ENCODE measurements around the gene SRRM5. TPM values are rescaled to one million over a fixed set of nuclear protein-coding genes. Genes with fewer than 3 reads are reported as not detected.

SRRM5 gene
- 0.06 TPM in 1 of 2 replicates, not detected in the other for total RNA-seq

GRCh38 chr19:43611788-43612187 is at the start of gene SRRM5:
TSS of gene SRRM5 (plus strand) at chr19:43612088. CDS start at chr19:43612122, 34 bp downstream.

GRCh38 chr19:43575156-43575950 is 36.5 kb upstream of the SRRM5 start, which contains the start of the genes PINLYP and XRCC1:
TSS of gene PINLYP (plus strand) at chr19:43575801. CDS start at chr19:43577192, 1,391 bp downstream.
TSS of gene XRCC1 (minus strand) at chr19:43575527. CDS start at chr19:43575458, 69 bp downstream.

GRCh38 chr19:43595999-43596841 is 15.7 kb upstream of the SRRM5 start, which contains the start of the genes IRGQ and ZNF576:
TSS of gene IRGQ (minus strand) at chr19:43596134. CDS start at chr19:43595338, 796 bp downstream.
TSS of gene ZNF576 (plus strand) at chr19:43596595. CDS start at chr19:43597109, 514 bp downstream.

GRCh38 chr19:43619262-43620060 is 7.6 kb downstream of the SRRM5 start, which contains the start of gene ZNF428:
TSS of gene ZNF428 (minus strand) at chr19:43619629. CDS start at chr19:43614304, 5,325 bp downstream.

GRCh38 chr19:43639519-43640423 is 27.9 kb downstream of the SRRM5 start, which contains the start of gene CADM4:
TSS of gene CADM4 (minus strand) at chr19:43639850. CDS start at chr19:43639790, 60 bp downstream.

Other genes starting within 250 kb of the SRRM5 start
- not detected in 2 replicates for gene TEX101, start 197.2 kb upstream of the SRRM5 start, total RNA-seq
- gene LYPD3, start 146.5 kb upstream of the SRRM5 start, total RNA-seq, result 0.13 TPM in 1 of 2 replicates, not detected in the other
- 9.0 and 13.4 TPM in 2 replicates for gene PHLDB3, start 107.3 kb upstream of the SRRM5 start, total RNA-seq
- gene ETHE1, start 84.9 kb upstream of the SRRM5 start, total RNA-seq, result 95.8 and 104 TPM in 2 replicates
- 0.25 and 0.26 TPM in 2 replicates for gene ZNF575, start 78.9 kb upstream of the SRRM5 start, total RNA-seq
- 14.1 and 14.7 TPM in 2 replicates for gene XRCC1, start 36.6 kb upstream of the SRRM5 start, total RNA-seq
- 2.2 and 5.3 TPM in 2 replicates for gene PINLYP, start 36.3 kb upstream of the SRRM5 start, total RNA-seq
- gene IRGQ, start 16.0 kb upstream of the SRRM5 start, total RNA-seq, result 18.8 and 21.5 TPM in 2 replicates
- gene ZNF576, start 15.5 kb upstream of the SRRM5 start, total RNA-seq, result 8.3 and 9.1 TPM in 2 replicates
- 39.4 and 43.3 TPM in 2 replicates for gene ZNF428, start 7.5 kb downstream of the SRRM5 start, total RNA-seq
- gene CADM4, start 27.8 kb downstream of the SRRM5 start, total RNA-seq, result 0.68 and 1.1 TPM in 2 replicates
- gene PLAUR, start 58.1 kb downstream of the SRRM5 start, total RNA-seq, result 73.4 and 124 TPM in 2 replicates
- gene IRGC, start 104.0 kb downstream of the SRRM5 start, total RNA-seq, result not detected in 2 replicates
- gene SMG9, start 142.9 kb downstream of the SRRM5 start, total RNA-seq, result 9.9 and 13.9 TPM in 2 replicates
- gene KCNN4, start 168.9 kb downstream of the SRRM5 start, total RNA-seq, result 10.4 and 12.2 TPM in 2 replicates
- gene LYPD5, start 190.4 kb downstream of the SRRM5 start, total RNA-seq, result 0.31 and 0.40 TPM in 2 replicates
- 10.8 and 12.9 TPM in 2 replicates for gene ZNF283, start 215.2 kb downstream of the SRRM5 start, total RNA-seq